ENCODE results near the gene ST3GAL4.

ST3GAL4 gene

DNA sequence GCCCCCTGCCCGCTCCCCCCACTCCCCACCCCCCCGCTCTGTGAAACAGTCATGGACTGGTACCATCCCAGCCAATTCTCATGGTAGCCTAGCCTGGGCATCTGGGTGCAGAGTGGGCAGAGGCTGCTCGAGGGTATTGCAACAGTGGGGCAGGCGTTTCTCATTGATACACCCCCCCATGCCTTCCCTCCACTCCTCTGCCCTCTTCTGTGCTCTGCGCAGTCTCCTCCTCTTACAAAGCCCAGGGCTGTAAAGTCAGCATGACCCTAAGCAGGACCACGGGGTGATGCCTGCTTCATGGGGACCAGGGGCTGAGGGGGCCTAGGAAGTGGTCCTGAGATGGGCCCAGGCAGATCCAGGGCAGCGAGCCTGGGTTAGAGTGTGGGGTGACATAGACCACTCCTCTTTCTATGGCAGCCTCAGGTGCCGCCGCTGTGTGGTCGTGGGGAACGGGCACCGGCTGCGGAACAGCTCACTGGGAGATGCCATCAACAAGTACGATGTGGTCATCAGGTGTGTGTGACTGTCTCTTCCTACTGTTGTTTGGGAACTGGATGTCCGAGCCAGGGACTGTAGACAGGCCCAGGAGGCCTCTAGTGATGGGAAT, 52.3 kb downstream of the ST3GAL4 start:
- DNase-seq (ENCODE audit: low spot score) = no peak

DNA sequence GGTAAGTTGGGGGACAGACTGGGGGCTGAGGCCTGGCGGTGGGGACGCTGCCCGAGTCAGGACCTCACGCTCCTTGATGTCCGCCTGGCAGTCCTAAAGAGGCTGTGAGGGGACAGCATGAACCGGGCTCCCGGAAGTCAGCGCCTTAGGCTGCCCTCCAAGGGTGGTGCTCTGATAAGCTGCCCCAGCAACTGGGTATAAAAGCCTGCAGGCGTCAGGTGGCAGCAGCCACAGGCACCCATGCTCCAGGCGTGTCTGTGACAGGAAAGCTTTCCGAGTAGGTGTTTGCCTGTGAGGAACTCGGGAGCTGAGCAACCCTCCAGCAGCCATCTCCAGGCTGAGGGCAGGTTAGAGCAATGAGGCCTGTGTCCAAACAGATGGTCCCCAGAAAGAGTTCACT, 53.0 kb downstream of the ST3GAL4 start:
- DNase-seq (ENCODE audit: low spot score) = no peak

DNA sequence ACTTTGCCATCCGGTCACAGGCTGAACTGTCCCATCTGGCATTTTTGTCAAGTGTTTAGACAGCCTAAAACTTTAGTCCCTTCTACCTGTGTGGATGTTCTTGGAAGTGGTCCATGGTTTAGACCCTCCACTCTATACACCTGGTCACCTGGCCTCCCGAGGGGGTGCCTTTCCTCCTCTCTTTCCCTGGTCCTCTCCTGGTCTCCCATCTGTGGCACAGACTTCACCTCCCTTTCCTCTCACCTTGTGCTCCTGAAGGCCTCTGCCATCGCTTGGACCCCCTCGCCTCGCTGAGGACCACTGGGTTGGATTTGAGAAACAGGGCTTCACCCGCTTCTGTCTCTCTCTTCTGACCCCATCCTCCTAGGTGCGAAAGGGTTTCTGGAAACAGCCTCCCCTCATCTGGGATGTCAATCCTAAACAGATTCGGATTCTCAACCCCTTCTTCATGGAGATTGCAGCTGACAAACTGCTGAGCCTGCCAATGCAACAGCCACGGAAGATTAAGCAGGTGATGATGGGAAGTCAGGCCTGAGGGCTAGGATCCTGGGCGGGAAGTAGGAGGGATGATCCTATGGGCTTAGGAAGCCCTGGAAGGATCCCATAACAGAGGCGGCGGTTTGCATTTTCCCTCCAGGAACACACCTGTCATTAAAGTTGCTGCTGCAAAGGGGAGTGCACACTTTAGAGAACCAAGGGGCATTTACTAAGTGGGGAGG, 53.6 kb downstream of the ST3GAL4 start:
- no peak for DNase-seq (ENCODE audit: low spot score)

DNA sequence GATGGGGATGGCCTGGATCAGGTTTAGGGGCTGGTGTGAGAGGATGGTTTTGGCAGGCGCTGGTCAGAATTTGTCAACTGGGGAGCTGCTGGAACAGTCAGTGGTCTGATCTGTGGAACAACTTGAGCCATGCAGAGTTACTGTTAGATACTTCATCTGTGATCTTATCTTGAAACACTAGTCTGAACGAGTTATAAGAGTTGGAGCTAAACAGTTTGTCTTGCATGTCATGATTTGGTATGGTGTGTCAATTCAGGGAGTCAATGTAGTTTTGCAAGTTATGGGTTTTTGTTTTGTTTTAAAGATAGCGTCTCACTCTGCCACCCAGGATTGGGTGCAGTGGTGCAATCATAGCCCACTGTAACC, 54.1 kb downstream of the ST3GAL4 start:
- DNase-seq (ENCODE audit: low spot score) = no peak

DNA sequence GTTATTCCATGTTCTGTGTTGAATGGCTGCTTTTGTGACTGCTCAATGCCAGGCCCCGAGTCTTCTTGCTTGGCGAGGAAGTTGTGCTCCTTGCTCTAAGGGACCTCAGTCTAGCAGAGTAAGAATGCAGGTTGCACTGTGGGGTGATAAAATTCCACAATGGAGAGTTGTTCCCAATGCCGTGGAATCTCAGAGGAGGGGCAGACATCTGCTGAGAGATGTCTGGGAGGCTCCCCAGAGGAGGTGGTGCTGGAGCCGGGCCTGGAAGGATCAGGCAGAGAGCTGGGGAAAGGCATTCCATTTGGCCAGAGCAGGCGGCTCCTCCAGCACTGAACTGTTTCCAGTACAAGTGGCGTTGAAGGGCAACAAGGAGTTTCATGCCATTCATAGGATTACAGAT, 55.2 kb downstream of the ST3GAL4 start:
- no peak for DNase-seq (ENCODE audit: low spot score)

DNA sequence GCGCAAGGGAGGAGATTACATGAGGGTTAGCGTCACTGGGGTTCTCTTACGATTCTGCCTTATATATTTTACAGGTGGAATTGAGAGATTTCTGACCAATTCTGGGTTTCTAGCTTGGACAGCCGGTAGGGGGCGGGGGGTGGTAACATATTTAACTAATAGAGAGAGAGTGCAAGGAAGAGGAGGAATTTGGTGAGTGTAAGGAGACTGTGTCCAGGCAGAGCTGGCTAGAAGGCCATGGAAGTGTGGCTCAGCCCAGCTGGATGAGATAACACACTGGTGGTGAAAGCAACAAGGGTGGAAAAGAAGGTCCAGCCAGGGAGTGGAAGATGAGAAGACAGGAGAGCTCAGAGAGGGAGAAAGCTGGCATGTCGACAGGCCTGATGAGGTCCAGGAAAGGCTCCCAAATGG, 56.5 kb downstream of the ST3GAL4 start:
- DNase-seq (ENCODE audit: low spot score) = no peak

DNA sequence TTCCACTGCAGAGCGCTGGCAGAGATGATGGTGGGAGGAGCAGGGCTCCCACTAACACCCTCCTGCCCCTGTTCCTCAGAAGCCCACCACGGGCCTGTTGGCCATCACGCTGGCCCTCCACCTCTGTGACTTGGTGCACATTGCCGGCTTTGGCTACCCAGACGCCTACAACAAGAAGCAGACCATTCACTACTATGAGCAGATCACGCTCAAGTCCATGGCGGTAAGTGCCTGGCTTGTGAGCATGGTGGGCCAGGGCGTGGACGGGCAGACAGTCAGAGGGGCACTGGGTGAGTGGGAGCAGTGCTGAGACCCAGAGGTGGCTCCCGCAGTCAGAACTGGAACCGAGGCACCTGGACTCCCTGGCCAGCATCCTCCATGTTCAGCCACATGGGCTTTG, 57.9 kb downstream of the ST3GAL4 start:
- no peak for DNase-seq (ENCODE audit: low spot score)

DNA sequence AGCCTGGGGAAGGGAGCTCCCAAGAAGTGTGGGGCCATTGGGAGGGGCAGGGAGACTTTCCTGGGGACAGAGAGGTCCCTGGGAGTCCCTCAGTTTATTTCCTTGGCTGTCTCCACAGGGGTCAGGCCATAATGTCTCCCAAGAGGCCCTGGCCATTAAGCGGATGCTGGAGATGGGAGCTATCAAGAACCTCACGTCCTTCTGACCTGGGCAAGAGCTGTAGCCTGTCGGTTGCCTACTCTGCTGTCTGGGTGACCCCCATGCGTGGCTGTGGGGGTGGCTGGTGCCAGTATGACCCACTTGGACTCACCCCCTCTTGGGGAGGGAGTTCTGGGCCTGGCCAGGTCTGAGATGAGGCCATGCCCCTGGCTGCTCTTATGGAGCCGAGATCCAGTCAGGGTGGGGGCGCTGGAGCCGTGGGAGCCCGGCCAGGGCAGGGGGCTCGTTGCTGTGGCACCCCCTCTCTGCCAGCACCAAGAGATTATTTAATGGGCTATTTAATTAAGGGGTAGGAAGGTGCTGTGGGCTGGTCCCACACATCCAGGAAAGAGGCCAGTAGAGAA, 58.4 kb downstream of the ST3GAL4 start:
- no peak for DNase-seq (ENCODE audit: low spot score)

DNA sequence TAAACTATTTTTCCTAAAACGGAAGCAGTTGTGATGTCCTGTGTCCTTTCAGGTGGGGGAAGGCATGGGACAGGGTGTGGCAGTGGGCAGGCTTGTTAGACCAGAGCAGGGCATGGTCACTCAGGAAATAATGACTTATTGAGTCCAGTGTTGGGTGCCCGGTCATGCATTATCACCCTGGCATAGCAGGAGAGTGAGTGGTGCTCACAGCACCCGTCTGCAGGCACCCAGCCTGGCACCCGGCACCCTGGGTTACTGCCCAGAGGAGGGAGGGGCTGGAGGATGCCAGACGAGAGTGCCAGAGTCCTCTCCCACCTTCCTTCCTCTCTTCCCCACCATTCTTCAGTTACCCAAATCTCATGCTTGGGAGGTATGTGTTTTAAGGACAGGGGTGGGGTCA, 59.1 kb downstream of the ST3GAL4 start:
- no peak for DNase-seq (ENCODE audit: low spot score)

DNA sequence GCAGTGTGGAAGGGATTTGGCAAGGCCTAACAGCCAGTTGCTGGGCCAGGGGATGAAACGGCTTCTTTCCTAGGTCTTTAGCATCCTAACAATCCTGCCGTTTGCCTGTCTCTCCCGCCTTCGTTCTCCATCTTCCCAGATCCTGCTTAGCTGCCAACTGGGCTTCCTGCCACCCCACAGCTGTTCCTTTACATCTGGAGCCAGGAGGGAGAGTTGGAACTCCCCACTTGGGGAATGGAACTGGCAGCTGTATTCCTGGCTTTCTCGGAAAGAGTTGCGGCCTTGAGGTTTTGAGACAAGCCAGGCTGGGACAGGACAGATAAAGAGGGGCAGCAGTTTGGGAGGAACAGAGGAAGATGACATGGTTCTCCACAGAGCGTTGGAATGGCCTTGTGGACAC, 59.6 kb downstream of the ST3GAL4 start:
- DNase-seq (ENCODE audit: low spot score) = no peak

DNA sequence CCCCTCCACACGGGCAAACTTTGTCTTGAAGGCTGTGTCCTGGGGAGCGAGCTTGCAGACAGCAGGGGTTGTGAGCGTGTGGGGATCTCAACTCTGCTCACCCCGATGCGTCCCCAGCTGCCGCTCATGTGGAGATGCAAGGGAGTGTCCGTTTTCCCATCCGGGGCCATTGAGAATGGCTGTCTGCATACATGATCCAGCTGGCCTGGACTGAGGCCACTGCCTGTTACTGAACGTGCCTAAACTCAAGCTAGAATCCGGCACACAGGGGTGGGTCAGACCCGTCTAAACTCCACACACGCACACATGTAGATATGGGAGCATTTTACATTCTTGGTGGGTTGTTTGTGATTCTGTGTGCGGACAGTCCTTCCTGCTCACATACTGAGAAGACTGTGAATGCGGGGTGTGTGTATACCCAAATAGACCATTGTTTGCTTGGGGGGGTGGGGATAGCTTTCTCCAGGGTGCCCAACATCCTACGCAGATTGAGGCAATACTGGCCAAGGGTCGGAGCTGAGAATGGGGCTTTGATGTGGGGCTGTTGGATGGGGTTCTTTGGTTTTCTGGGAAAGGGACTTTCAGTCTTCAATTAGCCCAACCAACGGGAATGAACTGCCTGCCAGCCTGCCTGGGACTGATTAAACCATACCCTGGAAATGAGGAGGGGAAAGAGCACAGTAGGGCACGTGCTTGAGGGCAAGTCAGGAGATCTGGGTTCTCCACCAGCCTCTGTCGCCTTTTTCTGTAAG, 60.4 kb downstream of the ST3GAL4 start:
- no peak for DNase-seq (ENCODE audit: low spot score)

DNA sequence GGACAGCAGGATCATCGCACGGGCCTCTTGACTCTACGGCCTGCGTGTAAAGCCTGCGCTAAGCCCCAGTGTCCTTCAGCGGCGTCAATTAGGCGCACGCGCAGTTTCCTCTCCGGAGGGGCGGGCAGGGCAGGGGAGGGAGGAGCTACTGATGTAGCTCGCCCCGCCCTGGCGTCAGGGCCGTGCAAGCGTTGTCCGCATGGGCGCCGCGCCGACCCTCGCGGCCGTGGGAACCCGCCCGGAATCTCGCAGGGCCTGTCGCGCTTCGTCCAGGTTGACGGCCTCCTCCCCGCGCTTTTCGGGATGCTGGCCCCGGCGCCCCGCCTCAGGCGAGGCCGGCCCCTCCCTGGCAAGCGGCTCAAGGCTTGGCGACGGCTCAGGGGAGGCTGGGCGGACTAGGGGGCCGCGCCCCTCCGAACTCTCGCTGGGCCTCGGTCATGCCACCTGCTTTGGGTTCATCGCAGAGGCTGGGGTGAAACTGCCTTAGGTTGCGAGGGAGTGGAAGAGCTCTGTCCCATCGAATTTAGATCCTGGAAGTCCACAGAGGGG, 61.1 kb downstream of the ST3GAL4 start:
- DNase-seq (ENCODE audit: low spot score) = peak; percentile 69

DNA sequence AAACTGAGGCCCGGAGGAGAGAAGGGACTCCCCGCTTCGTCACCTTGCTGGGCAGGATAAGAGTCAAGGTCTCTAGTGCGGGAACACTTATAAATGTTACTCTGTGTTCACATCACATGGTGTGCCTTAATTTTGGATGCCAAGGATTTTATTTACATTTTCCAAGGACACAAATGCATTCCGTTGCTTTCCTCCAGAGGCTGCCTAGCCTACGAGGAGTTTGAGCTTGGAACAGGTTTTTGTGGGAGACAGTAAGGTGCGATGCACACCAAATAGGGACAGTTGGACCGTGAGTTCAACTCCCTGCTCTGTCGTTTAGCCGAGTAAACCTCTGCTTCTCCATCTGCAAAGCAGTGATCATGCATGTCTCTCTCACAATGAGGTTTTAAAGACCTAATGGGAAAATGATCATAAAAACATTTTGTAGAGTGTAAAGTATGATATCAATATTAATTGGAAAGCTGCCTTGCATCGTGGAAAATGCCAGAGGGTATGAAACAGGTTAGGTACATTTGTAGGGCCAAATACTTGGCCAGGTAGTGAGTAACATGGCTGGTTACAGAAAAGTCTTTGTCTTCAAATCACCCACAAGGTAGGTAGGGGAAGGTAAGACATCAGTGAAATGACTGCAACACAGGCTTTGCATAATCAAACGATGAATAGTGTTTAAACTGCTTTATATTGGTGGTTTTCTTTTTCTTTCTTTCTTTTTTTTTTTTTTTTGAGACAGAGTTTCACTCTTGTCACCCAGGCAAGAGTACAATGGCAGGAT, 61.8 kb downstream of the ST3GAL4 start:
- DNase-seq (ENCODE audit: low spot score) = no peak

DNA sequence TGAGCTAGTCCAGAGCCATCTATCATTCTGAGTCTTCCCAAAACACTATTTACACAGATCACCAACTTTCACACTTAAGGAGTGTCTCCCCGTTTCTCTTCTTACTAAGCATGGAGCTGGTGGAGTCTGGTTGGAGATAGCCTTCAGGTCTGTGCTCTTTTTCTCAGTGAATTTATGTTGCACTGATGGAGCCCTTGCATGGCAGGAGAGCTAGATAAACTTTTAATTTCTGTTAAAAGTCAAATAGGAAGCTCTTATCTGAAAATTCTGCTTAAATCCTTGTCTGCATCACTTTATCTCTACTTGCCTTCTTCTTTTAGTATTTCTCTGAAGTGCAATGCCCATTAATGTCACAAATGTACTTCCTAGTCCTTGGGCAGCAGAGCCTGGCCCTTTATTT, 63.4 kb downstream of the ST3GAL4 start:
- DNase-seq (ENCODE audit: low spot score) = no peak

DNA sequence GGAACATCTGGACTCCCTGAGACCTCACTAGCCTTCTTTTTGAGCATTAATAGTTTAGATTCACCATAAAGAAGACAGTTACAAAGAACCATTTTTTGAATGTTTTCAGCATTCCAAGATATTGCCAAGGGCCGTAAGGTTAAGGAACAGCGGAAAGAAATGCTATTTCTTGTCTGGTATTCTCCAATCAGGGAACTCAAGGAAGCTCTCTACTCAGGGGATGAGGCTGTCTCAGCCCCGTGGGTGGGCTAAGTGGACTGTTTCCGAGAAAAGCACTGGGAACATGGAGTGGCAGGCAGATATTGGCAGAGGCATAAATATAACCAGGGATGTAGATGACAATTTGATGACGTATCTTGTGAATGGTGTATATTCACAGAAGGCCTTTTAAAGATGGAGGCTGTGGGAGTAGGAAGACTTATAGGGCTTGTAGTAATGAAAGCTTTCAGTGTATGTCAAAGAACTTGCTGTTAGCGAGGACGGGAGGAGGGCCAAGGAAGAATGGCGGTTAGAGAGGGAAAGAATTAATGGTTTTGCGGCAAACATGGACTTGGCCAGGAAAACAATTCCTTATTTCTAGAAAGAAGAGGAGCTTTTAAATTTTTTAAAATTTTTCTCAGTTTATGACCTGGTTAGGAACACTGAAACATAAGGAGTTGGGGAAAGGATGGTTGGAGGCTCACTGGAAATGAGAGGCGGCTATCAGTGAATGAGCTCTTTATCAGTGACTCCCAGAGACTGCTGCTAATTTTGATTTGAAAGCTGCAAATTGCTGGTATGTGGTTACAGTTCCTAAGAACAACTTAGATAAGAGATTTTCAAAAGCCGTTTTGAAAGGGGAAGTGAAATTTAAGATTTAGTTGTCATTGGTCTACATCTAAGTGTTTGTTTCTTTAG, 64.6 kb downstream of the ST3GAL4 start:
- DNase-seq (ENCODE audit: low spot score) = no peak

DNA sequence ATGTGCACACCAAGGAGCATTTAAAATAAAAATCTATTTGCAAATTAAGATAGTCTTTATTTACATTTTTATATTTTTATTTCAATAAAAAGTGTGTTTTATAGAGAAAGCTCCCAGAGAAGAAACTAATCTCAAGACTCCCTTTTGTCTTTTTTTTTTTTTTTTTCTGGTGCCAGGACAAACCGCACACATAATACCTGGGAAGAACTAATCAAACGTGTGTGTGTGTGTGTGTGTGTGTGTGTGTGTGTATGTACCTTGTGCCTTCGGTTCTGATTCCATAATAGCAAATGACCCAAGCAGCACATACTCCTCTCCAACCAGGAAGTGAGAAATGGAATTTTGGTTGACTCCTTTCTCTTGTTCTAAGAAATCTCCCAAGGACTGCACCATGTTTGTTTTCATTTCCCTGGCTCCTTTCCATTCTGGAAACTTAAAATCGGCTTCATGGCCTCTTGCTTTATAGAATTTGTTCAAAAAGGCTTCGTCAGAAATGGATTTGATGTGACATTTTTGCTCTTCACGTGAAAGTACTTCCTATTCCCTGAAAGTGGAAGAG, 65.3 kb downstream of the ST3GAL4 start:
- DNase-seq (ENCODE audit: low spot score) = no peak

DNA sequence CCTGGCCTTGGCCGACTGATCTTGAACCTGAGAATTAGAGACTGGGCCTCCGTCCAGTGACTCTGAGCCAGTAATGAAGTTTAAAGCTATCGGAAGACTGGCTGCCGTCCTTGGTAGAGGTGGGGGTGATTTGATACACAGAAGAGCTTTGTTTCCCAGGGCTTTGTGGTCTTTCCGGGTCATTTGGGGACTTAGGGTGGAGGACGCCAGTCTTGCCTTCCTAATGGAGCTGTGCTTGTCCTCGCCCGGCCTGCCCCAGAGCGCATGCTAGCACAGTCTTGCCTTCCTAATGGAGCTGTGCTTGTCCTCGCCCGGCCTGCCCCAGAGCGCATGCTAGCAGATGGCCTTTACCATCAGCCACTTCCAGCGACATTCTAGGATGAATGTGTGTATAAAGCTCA, 65.8 kb downstream of the ST3GAL4 start:
- DNase-seq (ENCODE audit: low spot score) = no peak

DNA sequence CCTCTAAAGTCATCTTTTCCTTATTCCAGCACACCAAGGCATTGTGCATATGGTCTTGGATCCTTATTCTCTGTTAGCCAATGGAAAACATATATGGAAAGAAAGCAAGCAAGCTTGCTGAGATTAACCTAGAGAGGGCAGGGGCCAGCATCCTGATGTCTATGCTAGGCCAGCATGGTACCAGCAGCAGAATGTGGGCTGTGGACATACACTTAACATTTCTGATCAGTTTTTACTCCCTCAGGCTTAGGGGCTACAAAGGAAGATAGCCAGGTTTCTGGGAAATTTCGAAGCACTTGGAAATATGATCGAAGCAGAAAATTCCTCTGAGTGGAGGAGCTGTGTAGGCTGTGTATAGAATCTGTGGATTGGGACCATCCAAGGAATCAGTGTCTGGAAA, 67.0 kb downstream of the ST3GAL4 start:
- no peak for DNase-seq (ENCODE audit: low spot score)

DNA sequence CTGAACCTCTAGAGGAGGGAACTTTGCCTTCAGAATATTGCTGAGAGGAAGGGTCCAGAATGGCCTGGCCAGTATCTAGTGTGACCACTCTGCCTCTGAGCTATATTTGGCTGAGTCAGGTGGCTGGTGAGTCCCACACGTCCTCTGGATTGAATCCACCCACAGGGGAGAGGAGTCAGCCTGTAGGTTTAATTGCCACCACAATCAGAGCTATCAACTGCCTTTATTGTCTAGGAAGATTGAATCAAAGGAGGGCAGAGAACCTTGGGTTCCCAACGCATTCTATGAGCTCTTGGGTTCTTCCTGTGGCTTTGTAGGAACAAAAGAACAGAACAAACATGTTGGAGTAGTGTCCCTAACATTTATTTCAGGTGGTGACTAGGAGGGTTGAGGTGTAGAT, 67.7 kb downstream of the ST3GAL4 start:
- no peak for DNase-seq (ENCODE audit: low spot score)

DNA sequence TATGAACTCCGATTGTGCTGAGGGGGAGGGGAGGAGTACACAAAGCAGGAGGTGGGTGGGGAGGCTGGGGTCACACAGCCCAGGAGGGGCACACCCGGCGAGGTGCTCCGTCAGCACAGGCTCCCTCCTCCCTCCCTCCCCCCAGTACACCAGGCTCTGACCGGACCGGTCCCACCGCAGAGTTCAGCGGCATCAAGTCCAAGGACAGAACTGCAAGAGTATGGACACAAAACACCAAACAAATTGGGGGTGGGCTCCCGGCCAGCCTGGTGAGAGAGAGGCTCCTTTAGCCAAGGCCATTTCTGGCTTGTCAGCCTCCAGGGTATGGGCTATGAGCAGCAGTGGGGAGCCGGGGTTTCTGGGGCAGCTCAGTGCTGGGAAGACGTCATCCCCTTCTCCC, 68.3 kb downstream of the ST3GAL4 start:
- DNase-seq (ENCODE audit: low spot score) = no peak
